NB4 (cell line): Measurements from ENCODE around the gene ANTXR1.

ENCODE experiments used
- TF ChIP-seq, protein P1 (sequence below): IDR thresholded peaks from one replicate; pipeline ENCODE4 v1.5.1; 2012; ENCODE audit warnings: low read depth, low read length
- TF ChIP-seq, protein P2 (sequence below): IDR thresholded peaks from 2 replicates; pipeline ENCODE4 v1.6.1; 2011; ENCODE audit warnings: low read depth, low read length

DNA sequence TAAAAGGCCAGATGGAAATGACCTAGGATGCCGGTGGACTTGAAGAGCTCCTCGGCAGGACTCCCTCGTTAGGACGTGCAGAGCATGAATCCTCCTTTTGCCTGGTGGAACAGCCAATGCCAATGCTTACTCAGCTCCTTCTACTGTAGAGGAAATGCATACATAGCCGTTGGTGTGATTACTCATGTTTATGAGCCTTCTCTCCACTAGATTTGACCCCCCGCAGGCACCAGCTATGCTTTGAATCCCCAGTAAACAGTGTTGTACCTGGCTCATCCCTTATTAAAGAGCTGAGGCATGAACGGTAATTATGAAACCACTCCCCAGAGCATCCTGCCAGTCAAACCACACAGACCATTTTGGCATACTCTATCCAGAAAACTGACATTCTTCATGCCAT, 172.8 kb downstream of the ANTXR1 start:
- TF ChIP-seq, protein P1, sequence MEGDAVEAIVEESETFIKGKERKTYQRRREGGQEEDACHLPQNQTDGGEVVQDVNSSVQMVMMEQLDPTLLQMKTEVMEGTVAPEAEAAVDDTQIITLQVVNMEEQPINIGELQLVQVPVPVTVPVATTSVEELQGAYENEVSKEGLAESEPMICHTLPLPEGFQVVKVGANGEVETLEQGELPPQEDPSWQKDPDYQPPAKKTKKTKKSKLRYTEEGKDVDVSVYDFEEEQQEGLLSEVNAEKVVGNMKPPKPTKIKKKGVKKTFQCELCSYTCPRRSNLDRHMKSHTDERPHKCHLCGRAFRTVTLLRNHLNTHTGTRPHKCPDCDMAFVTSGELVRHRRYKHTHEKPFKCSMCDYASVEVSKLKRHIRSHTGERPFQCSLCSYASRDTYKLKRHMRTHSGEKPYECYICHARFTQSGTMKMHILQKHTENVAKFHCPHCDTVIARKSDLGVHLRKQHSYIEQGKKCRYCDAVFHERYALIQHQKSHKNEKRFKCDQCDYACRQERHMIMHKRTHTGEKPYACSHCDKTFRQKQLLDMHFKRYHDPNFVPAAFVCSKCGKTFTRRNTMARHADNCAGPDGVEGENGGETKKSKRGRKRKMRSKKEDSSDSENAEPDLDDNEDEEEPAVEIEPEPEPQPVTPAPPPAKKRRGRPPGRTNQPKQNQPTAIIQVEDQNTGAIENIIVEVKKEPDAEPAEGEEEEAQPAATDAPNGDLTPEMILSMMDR = no peak
- TF ChIP-seq, protein P2, sequence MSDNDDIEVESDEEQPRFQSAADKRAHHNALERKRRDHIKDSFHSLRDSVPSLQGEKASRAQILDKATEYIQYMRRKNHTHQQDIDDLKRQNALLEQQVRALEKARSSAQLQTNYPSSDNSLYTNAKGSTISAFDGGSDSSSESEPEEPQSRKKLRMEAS = no peak
